Mononuclear cell (primary cell): ENCODE results near the gene KCTD1. TPM values are rescaled to one million over a fixed set of nuclear protein-coding genes. Genes with fewer than 3 reads are reported as not detected.

Source experiments
- H3K27me3 ChIP-seq: 2 replicates; pipeline ENCODE4 v1.6.0; 2011; ENCODE audit warnings: low read length, control low read depth; ENCODE audit not compliant: insufficient read depth
- H3K4me1 ChIP-seq: 2 replicates; pipeline ENCODE4 v1.5.1; 2011; ENCODE audit warnings: mild to moderate bottlenecking, low read length, control low read depth; ENCODE audit not compliant: insufficient read depth
- H3K4me3 ChIP-seq: 2 replicates; pipeline ENCODE4 v1.5.1; 2011; ENCODE audit warnings: mild to moderate bottlenecking, low read length, moderate library complexity
- H3K9me3 ChIP-seq: 2 replicates; pipeline ENCODE4 v1.5.1; 2011; ENCODE audit warnings: low read depth, mild to moderate bottlenecking, control low read depth, low read length
- total RNA-seq: library from RNA; depleted of rRNA; stranded (reverse); fragments of >200 nt; gene quantifications from one replicate; pipeline ENCODE4 v1.2.3, GENCODE V29; 2012

KCTD1 gene
- total RNA-seq, 1 donor, result 1.3 TPM

DNA sequence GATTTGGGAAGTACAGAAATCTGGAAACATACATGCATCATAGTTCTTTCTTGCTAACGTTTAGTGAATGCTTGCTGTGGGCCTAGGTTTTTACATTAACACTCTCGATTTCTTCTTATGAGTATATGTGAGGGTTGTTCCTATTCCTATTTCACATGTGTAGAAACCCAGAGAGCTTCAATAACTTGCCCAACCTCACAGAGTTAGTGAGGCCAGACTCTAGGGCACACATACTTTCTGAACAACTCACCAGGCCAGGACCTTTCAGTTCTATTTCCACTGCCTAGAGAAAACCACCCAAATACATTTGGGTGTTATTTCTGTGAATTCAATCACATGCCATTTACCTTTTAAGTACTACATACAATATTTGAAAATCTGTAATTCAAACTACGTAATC, 8.2 kb upstream of the KCTD1 start:
- H3K9me3 ChIP-seq, result no peaks in the 10 kb centered on the region
- H3K4me1 ChIP-seq, result no peaks in the 10 kb centered on the region
- H3K27me3 ChIP-seq, result peaks cover 43% of the 10 kb centered on the region
- no peak overlapping the region for H3K4me3 ChIP-seq

DNA sequence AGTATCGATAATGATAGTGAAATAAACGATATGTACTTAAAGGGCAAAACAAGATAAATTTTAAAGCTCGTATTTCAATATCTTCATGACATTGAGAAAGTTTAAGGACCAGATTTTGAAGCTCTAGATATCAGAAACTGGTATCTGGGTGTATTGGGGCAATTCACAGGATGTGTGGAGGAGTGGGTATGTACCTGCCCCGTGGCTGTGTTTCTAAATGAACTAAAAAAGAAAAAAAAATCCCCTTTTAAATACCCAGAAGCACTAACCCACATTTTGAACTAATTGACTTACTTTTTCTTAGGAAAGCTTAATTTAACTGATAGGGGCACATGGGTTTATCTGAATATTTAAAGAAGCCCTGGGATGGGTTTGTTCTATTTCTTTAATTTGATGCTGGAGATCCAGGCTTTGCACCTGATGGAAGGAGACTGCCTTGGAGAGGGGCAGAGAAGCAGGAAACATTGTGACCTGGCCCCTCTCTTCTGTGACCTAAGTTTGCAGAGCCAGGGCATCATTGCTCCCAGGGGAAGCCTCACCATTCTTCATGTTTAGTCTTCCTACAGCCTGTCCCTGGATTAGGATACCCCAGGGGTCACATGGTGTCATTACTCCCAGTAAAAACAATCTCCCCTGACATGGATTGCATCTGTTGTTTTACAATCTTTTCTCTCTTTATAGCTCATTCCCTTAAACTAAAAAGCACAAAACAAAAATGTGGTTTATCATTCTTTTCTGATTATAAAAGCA, 7.6 kb upstream of the KCTD1 start:
- peaks cover 2% of the 10 kb centered on the region for H3K4me1 ChIP-seq
- no peak overlapping the region for H3K4me3 ChIP-seq
- H3K27me3 ChIP-seq, result peaks cover 49% of the 10 kb centered on the region
- no peaks in the 10 kb centered on the region for H3K9me3 ChIP-seq

DNA sequence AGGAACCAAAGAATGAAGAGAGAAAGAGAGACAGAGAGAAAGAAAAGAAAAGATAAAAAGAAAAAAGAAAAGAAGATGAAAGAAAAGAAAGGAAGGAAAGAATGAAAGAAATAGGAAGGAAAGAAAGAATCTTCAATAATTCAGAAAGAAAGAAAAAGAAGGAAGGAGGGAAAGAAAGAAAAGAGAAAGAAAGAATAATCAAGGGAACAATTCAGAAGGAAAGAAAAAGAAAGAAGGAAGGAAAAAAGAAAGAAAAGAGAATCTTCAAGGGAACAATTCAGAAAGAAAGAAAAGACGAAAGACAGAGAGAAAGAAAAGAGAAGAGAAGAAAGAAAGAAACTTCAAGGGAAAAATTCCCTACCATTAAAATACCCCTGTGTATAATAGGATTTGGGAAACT, 5.6 kb upstream of the KCTD1 start:
- H3K4me3 ChIP-seq, result no peak overlapping the region
- peaks cover 67% of the 10 kb centered on the region for H3K27me3 ChIP-seq
- peaks cover 21% of the 10 kb centered on the region for H3K4me1 ChIP-seq
- no peaks in the 10 kb centered on the region for H3K9me3 ChIP-seq

DNA sequence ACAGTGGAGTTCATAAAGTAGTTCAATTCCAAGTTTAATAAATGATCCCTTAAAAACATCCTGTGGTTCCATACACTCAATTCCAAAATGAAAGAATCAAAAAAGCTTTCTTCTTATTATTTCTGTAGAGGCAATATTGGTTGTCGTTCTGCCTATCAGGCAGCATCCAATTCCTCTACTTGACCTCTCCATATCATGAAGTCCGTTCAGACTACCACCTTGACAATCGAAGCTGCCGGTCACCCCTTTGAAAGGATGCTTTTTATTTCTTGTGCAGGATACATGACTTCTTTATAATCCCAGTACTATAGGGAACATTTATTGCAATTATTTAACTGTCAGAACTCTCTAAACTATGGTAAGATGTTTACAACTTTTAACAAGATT, 3.3 kb upstream of the KCTD1 start:
- Histone ChIP-seq H3K4me1 (peaks cover 29% of the 10 kb centered on the region), H3K4me3 (no peak overlapping the region), H3K9me3 (no peaks in the 10 kb centered on the region), H3K27me3 (peaks cover 72% of the 10 kb centered on the region)

DNA sequence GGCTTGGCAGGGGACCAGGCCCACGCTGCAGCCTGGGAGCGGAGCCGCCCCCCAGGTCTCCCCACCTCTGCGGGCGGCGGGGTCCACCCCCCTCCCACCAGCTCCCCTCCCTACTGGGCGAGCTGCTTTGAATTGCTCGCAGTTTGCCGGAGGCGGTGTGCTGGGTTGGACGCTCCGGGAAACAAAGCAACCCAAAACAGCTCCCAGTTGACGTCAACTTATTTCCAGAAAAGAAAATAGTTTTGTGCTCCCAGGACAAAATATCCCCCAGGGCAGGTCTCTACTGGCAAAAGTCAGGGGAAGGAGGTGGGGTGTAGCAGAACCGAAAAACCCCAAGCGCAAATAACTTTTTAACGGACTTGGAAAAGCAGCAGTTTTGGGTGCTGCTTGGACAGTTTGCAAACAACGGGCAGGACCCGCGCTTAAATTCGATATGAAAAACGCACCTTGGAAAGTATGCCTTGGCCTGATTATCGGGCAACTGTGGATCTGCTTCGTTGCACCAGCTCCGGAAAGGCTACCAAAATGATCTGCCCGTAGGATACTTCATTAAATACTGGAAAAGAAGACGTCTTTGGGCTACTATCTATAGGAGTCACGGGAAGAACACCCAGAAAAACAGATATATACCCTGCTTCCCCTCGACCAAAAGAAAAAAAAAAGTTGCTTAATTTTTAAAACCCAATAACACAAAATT, 2.8 kb upstream of the KCTD1 start:
- Histone ChIP-seq H3K9me3 (no peaks in the 10 kb centered on the region), H3K27me3 (peaks cover 71% of the 10 kb centered on the region), H3K4me1 (peaks cover 29% of the 10 kb centered on the region), H3K4me3 (no peak overlapping the region)

DNA sequence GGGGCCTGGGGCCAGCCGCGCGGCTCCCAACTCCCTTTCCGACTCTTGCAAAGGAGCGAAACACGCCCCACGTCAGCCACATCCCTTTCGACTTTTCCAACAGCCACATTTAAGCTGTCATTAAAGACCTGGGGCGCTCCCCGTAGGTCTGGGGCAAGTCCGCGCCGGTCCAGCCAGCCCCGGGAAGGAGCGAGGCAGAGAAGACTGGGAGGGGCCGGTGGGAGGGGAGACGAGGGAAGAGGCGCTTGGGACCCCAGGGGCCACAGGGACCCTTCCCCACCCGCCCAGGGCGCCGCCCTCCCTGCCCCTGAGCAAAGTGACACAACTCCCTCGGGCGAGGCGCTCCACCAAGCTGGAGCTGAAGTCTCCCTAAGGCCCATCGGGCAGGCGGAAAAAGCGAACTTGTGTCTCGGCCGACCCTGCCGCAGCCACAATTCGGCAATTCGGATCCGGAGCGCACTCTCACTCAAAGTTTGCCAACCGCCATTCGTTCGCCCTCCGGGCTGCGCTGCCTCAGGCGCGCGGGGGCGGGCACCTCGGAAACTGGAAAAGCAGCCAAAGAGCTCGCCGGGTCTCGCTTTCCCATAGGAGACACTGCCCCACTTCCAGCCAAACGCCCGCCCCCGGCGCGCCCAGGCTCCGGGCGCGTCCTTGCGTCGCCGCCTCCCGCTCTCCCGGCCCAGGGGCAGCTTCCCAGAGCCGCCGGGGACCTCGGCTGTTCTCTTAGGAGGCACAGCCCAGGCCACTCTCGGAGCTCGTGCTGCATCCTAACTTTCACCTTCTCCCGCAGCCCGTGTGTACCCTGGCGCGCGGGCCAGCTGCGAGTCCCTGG, 1.1 kb upstream of the KCTD1 start:
- Histone ChIP-seq H3K4me3 (peak overlapping the region; percentile 65), H3K27me3 (peaks cover 59% of the 10 kb centered on the region), H3K9me3 (no peaks in the 10 kb centered on the region), H3K4me1 (peaks cover 36% of the 10 kb centered on the region)

DNA sequence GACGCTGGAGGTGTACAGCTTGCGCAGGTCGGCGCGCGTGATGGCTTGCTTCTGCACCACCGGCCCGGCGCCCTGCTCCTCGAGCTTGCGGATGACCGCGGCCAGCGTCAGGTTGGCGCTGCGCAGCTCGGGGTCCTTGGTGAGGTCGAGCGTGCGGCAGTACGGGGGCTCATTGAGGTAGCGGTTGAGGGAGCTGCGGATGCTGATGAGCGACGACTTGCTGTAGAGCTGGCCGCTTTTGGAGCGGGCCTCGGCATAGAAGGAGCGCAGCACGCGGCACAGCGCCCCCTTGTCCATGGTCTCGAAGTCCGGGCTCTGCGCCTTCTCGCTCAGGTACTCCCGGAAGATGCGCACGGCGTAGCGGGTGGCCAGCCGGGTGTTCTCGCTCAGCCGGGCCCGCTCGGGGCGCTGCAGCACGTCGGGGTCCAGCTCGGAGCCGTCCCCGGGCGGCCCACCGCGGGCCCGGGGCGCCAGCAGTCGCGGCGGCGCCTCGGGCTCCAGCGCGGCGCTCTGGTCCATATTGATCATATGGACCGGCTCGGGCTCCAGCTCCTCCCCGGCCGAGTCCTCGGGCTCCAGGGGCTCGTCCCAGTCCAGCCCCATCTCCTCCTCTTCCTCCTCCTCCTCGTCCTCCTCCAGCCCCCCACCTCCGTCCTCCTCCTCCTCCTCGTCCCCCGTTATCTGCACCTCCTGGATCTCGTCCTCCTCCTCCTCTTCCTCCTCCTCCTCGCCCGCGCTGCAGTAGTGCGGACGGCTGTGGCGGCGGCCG, 523 bp downstream of the KCTD1 start:
- H3K4me1 ChIP-seq, result peaks cover 36% of the 10 kb centered on the region

DNA sequence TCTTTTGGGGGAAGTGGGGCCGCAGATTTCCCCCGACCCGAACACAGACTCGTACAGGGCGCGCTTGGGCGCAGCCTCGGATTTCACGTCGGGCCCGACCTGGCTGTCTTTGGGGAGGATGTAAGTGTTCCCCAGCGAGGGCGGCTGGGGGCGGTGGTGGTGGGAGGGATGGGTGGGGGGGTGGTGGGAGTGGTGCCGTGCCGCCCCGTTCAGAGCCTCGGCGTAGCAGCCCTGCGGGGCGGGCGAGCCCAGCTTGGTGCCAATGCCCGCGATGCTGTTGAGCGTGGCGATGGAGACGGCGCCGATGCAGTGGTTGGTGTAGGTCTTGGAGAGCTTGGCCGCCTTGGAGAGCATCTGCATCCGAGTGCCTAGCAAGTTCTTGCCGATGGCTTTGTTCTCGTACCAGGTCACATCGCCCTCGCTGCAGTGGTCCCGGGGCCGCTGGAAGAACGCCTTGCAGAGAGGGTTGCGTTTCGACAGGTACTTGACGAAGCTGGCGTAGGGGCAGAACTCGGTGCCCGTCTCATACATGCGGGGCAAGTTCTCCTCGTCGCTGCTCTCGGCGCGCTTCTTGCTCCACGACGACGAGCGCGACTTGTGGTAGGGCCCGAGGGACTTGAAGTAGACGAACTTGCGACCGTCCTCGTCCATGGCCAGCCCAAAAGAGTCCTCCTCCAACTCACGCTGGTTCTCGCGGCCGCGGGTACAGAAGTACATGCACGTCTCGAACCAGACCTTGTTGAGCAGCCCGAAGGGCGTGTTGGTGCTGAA, 1.3 kb downstream of the KCTD1 start:
- Histone ChIP-seq H3K27me3 (peaks cover 35% of the 10 kb centered on the region), H3K9me3 (no peaks in the 10 kb centered on the region), H3K4me1 (peaks cover 36% of the 10 kb centered on the region), H3K4me3 (no peak overlapping the region)

More for the DNA sequence above, 523 bp downstream of the KCTD1 start:
- peak overlapping the region; percentile 65 for H3K4me3 ChIP-seq
- H3K9me3 ChIP-seq, result no peaks in the 10 kb centered on the region
- H3K27me3 ChIP-seq, result peaks cover 43% of the 10 kb centered on the region

DNA sequence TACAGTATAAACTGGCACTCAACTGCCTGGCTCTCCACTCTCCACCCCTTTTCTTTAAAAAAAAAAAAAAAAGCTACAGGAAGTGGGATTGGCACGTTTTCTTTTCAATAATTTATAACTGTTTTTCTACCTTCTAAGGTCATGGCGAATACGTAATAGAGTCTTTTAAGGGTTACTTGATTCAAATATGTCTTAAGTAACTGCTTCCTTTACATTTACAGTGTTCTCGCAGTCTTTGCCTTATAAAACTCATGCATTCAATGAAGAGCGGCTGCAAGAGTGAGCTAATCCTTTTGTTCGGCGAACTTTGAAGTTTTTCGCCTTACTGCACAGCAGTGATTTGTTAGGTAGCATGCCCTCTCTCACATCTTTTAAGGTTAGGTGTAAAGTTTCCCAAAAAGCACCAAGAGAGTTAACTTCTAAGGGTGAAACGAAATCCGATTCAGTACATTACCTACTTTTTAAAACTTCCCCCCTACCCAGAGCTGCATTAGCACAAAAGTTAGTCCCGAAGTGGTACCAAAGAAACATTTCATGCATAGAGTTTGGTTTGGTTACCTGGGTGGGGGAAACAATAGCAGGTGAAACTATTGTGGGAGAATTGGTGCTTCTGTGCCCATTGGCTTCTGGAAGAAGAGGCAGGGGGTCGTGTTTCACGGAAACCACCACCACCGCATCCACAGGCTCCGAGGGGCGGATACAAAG, 2.0 kb downstream of the KCTD1 start:
- Histone ChIP-seq H3K4me3 (no peak overlapping the region), H3K4me1 (peaks cover 36% of the 10 kb centered on the region)

DNA sequence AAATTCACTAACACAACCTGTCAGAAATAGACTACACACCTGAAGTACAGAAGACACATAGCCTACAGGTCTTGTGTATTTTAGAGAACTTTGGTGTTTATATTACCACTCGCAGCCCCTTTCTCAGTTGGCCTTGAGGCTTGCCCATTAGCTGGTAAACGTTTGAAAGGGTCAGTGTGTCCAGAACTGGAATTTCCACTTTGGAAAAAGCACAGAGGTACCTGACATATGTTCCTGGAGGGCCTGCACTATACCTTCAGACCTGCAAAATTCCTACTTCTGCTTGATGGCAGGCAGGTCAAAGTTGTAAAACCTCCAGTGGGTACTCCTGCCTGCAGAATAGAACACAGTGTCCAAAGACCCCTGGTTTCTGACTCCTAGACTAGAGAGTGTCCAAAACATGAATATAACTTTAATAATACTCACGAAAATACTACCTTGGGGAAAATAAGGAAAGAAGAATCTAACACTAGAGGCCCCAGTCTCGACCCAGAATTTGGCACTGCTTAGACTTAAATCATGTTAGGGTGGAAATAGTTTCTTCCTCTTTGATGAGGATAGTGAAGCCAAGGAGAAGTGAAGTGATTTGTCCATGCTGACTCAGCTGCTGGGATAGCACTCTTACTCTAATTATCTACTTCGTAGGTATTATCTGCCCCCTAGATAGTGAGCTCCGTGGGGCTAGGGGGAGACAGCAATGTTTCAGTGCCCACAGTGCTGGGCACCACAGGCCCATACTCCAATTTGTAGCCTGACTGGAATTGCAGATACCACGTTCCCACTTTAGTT, 2.8 kb downstream of the KCTD1 start:
- Histone ChIP-seq H3K4me1 (peaks cover 30% of the 10 kb centered on the region), H3K27me3 (peaks cover 20% of the 10 kb centered on the region), H3K4me3 (no peak overlapping the region), H3K9me3 (no peaks in the 10 kb centered on the region)

More for the DNA sequence above, 2.0 kb downstream of the KCTD1 start:
- peaks cover 28% of the 10 kb centered on the region for H3K27me3 ChIP-seq
- no peaks in the 10 kb centered on the region for H3K9me3 ChIP-seq

DNA sequence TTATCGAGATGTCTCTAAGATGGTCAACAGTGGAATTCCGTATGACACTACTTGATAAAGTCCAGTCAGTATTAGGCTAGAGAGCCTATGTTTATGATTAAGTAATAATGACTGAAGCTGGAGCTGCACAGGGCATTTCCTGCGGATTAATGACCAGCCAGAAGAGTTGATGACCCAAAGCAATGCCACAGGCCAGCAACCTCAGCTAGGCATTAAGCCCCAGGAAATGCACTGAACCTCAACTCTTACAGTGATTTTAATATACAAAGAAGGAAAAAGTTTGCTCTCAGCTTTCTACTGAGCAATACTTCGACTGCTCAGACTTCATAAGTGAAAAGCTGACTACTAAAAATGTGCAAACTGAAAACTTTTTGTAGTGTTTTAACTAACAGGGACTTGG, 3.9 kb downstream of the KCTD1 start:
- Histone ChIP-seq H3K4me1 (peaks cover 19% of the 10 kb centered on the region), H3K9me3 (no peaks in the 10 kb centered on the region), H3K27me3 (peaks cover 9% of the 10 kb centered on the region), H3K4me3 (no peak overlapping the region)

DNA sequence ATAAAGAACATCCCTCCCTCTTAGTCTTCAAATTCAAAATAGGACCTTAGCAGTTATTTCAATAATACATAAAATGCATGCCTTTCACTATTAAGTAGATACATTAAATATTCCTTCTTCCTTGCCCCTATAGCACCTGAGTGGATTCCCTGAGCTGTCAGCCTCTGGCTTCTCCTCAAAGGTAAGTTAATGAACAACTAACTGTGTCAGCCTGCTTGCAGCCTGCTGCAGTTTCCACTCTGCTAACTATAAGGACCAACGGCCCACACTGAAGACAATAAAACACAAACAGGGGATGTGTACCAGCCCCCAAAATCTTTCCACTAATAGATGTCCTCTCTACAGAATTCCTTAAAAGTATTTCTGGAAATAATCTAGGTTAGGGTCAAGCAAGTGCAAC, 5.0 kb downstream of the KCTD1 start:
- Histone ChIP-seq H3K27me3 (peaks cover 6% of the 10 kb centered on the region), H3K4me3 (no peak overlapping the region), H3K9me3 (no peaks in the 10 kb centered on the region), H3K4me1 (peaks cover 15% of the 10 kb centered on the region)

DNA sequence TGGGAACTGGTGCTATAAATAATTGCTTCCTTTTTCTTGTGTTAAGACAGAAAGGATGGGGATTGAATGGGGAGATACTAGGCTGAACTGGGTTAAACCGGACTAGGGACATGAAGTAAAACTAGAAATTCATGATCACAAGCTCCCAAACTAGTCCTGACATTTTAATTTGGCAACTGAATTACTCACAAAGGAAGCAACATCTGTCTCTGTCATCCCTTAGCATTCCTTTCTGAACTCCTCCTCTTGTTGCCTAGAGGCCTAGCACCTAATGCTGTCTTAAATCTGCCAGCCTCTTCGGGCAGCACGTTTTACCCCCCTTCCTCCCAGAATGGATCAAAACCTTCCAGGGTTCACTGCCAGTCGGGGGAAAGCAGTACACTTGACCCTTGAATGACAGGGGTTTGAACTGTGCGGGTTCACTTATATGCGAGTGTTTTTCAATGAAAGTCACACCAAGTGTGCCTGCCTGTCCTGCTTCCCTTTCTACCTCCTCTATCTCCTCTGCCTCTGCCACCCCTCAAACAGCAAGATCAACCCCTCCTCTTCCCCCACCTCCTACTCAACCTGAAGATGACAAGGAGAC, 8.2 kb downstream of the KCTD1 start:
- Histone ChIP-seq H3K4me1 (no peaks in the 10 kb centered on the region), H3K4me3 (no peak overlapping the region), H3K27me3 (no peaks in the 10 kb centered on the region), H3K9me3 (no peaks in the 10 kb centered on the region)
